ENCODE data around the gene CCNYL1.

CCNYL1 gene

GRCh38 chr2:207787800-207788199, 76.4 kb downstream of the CCNYL1 start:
- no peak for ATAC-seq
- TF ChIP-seq BACH2 (CRISPR knock-in tag; IDR thresholded peaks at IDR 0.05; ENCODE audit: borderline replicate concordance) = no peak

- no peak for TF ChIP-seq ZNF70 (CRISPR knock-in tag; IDR thresholded peaks at IDR 0.05)
- no peak for TF ChIP-seq ZNF8 (CRISPR knock-in tag; IDR thresholded peaks at IDR 0.05)
- TF ChIP-seq TSHZ2 (CRISPR knock-in tag; IDR thresholded peaks at IDR 0.05) = no peak
- TF ChIP-seq ARNTL (CRISPR knock-in tag; IDR thresholded peaks at IDR 0.05; ENCODE audit: borderline replicate concordance, low read depth) = no peak
- no peak for TF ChIP-seq TCF4 (CRISPR knock-in tag; IDR thresholded peaks at IDR 0.05; ENCODE audit: borderline replicate concordance)
- TF ChIP-seq CSDC2 (CRISPR knock-in tag; IDR thresholded peaks at IDR 0.05) = no peak
- no peak for TF ChIP-seq ZC3H10 (CRISPR knock-in tag; IDR thresholded peaks at IDR 0.05)
- no peak for TF ChIP-seq POU6F1 (CRISPR knock-in tag; IDR thresholded peaks at IDR 0.05; ENCODE audit: borderline replicate concordance, low read depth)
- TF ChIP-seq OSR1 (CRISPR knock-in tag; IDR thresholded peaks at IDR 0.05) = no peak
- ATAC-seq = no peak
Measured at GRCh38 chr2:207790898-207791297, 79.5 kb downstream of the CCNYL1 start.

- no peak for TF ChIP-seq ZFP30 (CRISPR knock-in tag; IDR thresholded peaks at IDR 0.05)
- no peak for TF ChIP-seq GLIS3 (CRISPR knock-in tag; IDR thresholded peaks at IDR 0.05)
- TF ChIP-seq PATZ1 (CRISPR knock-in tag; IDR thresholded peaks at IDR 0.05; ENCODE audit: borderline replicate concordance) = no peak
- TF ChIP-seq ARNTL (CRISPR knock-in tag; IDR thresholded peaks at IDR 0.05; ENCODE audit: borderline replicate concordance, low read depth) = no peak
- no peak for TF ChIP-seq PPARA (CRISPR knock-in tag; IDR thresholded peaks at IDR 0.05; ENCODE audit: borderline replicate concordance)
- no peak for TF ChIP-seq ZNF565 (CRISPR knock-in tag; conservative IDR thresholded peaks at IDR 0.05; ENCODE audit: low read depth)
- no peak for TF ChIP-seq ZNF70 (CRISPR knock-in tag; IDR thresholded peaks at IDR 0.05)
- no peak for TF ChIP-seq SNAI2 (CRISPR knock-in tag; IDR thresholded peaks at IDR 0.05)
- no peak for TF ChIP-seq RARB (CRISPR knock-in tag; IDR thresholded peaks at IDR 0.05)
- TF ChIP-seq ZC3H10 (CRISPR knock-in tag; IDR thresholded peaks at IDR 0.05) = no peak
- TF ChIP-seq POU6F1 (CRISPR knock-in tag; IDR thresholded peaks at IDR 0.05; ENCODE audit: borderline replicate concordance, low read depth) = no peak
- no peak for TF ChIP-seq CREB5 (CRISPR knock-in tag; IDR thresholded peaks at IDR 0.05; ENCODE audit: low read depth)
- TF ChIP-seq ESRRG (CRISPR knock-in tag; IDR thresholded peaks at IDR 0.05) = no peak
- TF ChIP-seq BACH2 (CRISPR knock-in tag; IDR thresholded peaks at IDR 0.05; ENCODE audit: borderline replicate concordance) = no peak
- no peak for TF ChIP-seq TCF4 (CRISPR knock-in tag; IDR thresholded peaks at IDR 0.05; ENCODE audit: borderline replicate concordance)
- no peak for TF ChIP-seq TOX (CRISPR knock-in tag; IDR thresholded peaks at IDR 0.05; ENCODE audit: borderline replicate concordance)
- TF ChIP-seq ISL1 (CRISPR knock-in tag; IDR thresholded peaks at IDR 0.05) = no peak
- ATAC-seq = peak; percentile 58
Measured at GRCh38 chr2:207791579-207792243, 80.3 kb downstream of the CCNYL1 start.
